Small intestine (tissue), 16 donors: Measurements from ENCODE around the gene TOR1AIP1. TPM values are rescaled to one million over a fixed set of nuclear protein-coding genes. Genes with fewer than 3 reads are reported as not detected.
"Not testable (repeated sequence)": the region's sequence is repeated elsewhere in the genome, so short reads cannot be mapped to it uniquely, and the experiment has no call there.

ENCODE experiments used
- DNase-seq, 2 donors: peaks; one replicate each; pipeline versions ENCODE4 v3.0.0 to v3.0.0-alpha.2; 2013
- FAIRE-seq: peaks from 2 replicates; lab custom pipeline; 2012; peaks lifted over from hg19 to GRCh38; lab: Jason Lieb, UNC
- H3K27ac ChIP-seq, 3 donors: one replicate each; pipeline ENCODE4 v1.5.1; 2013; ENCODE audit warnings: low read length in 2 of 3, mild to moderate bottlenecking in 2 of 3, control low read depth in 1 of 3, inconsistent platforms in 1 of 3, low read depth in 1 of 3, moderate library complexity in 1 of 3
- H3K27me3 ChIP-seq, 3 donors: one replicate each; pipeline ENCODE4 v1.6.1; 2013; ENCODE audit warnings: low read length in 3 of 3, inconsistent platforms in 1 of 3; ENCODE audit not compliant: control insufficient read depth in 3 of 3, insufficient read depth in 3 of 3
- H3K36me3 ChIP-seq, 3 donors: one replicate each; pipeline ENCODE4 v1.6.1; 2013; ENCODE audit warnings: low read length in 3 of 3, inconsistent platforms in 1 of 3, low read depth in 1 of 3, mild to moderate bottlenecking in 1 of 3, moderate library complexity in 1 of 3; ENCODE audit not compliant: control insufficient read depth in 3 of 3, insufficient read depth in 2 of 3
- H3K4me1 ChIP-seq, 3 donors: one replicate each; pipeline ENCODE4 v1.6.1; 2013; ENCODE audit warnings: low read length in 2 of 3, inconsistent platforms in 1 of 3, low read depth in 1 of 3, mild to moderate bottlenecking in 1 of 3, moderate library complexity in 1 of 3; ENCODE audit not compliant: control insufficient read depth in 3 of 3, insufficient read depth in 2 of 3
- H3K4me3 ChIP-seq, 3 donors: one replicate each; pipeline ENCODE4 v1.5.1; 2013; ENCODE audit warnings: low read length in 3 of 3, control low read depth in 1 of 3, inconsistent platforms in 1 of 3, low read depth in 1 of 3, mild to moderate bottlenecking in 1 of 3, moderate library complexity in 1 of 3
- H3K9me3 ChIP-seq, 2 donors: one replicate each; pipeline ENCODE4 v1.6.1; 2013; ENCODE audit warnings: low read depth in 1 of 2, low read length in 1 of 2; ENCODE audit not compliant: control insufficient read depth in 2 of 2, insufficient read depth in 1 of 2
- WGBS, 3 donors: extraction: QIAGEN DNeasy Blood & Tissue Kit; methylation state at CpG; one replicate each; pipeline ENCODE4 v1.1.7; 2013; 5-methylcytosine and 5-hydroxymethylcytosine counted together
- long read RNA-seq, 10 donors: transcript quantifications; one replicate each; lab custom pipeline, GENCODE V29; 2026
- polyA plus RNA-seq, 4 donors: library from polyadenylated mRNA; stranded (reverse) in 3 of 4; unstranded in 1 of 4; fragments of 200-250 nt in 3 of 4; fragments of 120-200 nt in 1 of 4; gene quantifications; one replicate each; pipeline versions ENCODE4 v1.2.1 to v1.2.3, GENCODE V29; 2013
- donor health status: healthy with polysubstance abuse.
- donor health status: control.
- donor health status: control.
- donor health status: Bipolar disorder and iron deficiency.
- donor health status: healthy.

Gene TOR1AIP1
- 10 to 100 TPM in 2 of 4 donors, 1 to 10 TPM in 2; 5.8 to 24.6 (median 11.5) TPM for polyA plus RNA-seq
- long read RNA-seq, donor 1: 0 reads
- long read RNA-seq, donor 2, full-length matches to known transcripts: 2 of 2 reads
- long read RNA-seq, donor 2, partial matches to known transcripts: 0 of 2 reads
- long read RNA-seq, donor 2, other reads (novel, unspliced or antisense): 0 of 2 reads
- long read RNA-seq, donor 3, partial matches to known transcripts: 0 of 1 reads
- long read RNA-seq, donor 3, other reads (novel, unspliced or antisense): 0 of 1 reads
- long read RNA-seq, donor 4: 0 reads
- long read RNA-seq, donor 5, full-length matches to known transcripts: 3 of 3 reads
- long read RNA-seq, donor 5, partial matches to known transcripts: 0 of 3 reads
- long read RNA-seq, donor 5, other reads (novel, unspliced or antisense): 0 of 3 reads
- long read RNA-seq, donor 6, full-length matches to known transcripts: 3 of 3 reads
- long read RNA-seq, donor 6, partial matches to known transcripts: 0 of 3 reads
- long read RNA-seq, donor 6, other reads (novel, unspliced or antisense): 0 of 3 reads
- long read RNA-seq, donor 7: 0 reads
- long read RNA-seq, donor 8, full-length matches to known transcripts: 1 of 1 reads
- long read RNA-seq, donor 8, partial matches to known transcripts: 0 of 1 reads
- long read RNA-seq, donor 8, other reads (novel, unspliced or antisense): 0 of 1 reads
- long read RNA-seq, donor 9, full-length matches to known transcripts: 2 of 2 reads
- long read RNA-seq, donor 9, partial matches to known transcripts: 0 of 2 reads
- long read RNA-seq, donor 9, other reads (novel, unspliced or antisense): 0 of 2 reads
- long read RNA-seq, donor 10, full-length matches to known transcripts: 6 of 6 reads
- long read RNA-seq, donor 10, partial matches to known transcripts: 0 of 6 reads
- long read RNA-seq, donor 10, other reads (novel, unspliced or antisense): 0 of 6 reads

- Histone ChIP-seq H3K27ac (peak within 1 kb of the TSS; percentile 93 to 100 (median 99)), H3K4me1 (peaks cover 0 to 4% (median 0%) of the 10 kb centered on the region in 3 donors), H3K4me3 (peak within 1 kb of the TSS; percentile 92 to 100 (median 92)), H3K27me3 (no peaks in the 10 kb centered on the region), H3K9me3 (no peaks in the 10 kb centered on the region), H3K36me3 (peaks cover 0 to 4% (median 2%) of the 10 kb centered on the region in 3 donors)
- peak; percentile 96 to 99 for DNase-seq
- WGBS, 3 donors: 0% methylated on average over 72 of the region's 72 CpGs
- no peak for FAIRE-seq
Observed at GRCh38 chr1:179882253-179883039, at the start of gene TOR1AIP1. TOR1AIP1 (plus strand) TSS chr1:179882285; CDS start chr1:179882503, 218 bp downstream.

GRCh38 chr1:179836686-179837445, 45.2 kb upstream of the TOR1AIP1 start:
- H3K4me3 ChIP-seq, H3K4me1 ChIP-seq, H3K27ac ChIP-seq, FAIRE-seq, DNase-seq, H3K9me3 ChIP-seq, H3K27me3 ChIP-seq: not testable (repeated sequence)
- H3K36me3 ChIP-seq: peaks cover 0 to 23% (median 6%) of the 10 kb centered on the region in 3 donors
- WGBS, 3 donors: 96 to 98% (median 97%) methylated on average over 27 to 38 of the region's 38 CpGs

DNA sequence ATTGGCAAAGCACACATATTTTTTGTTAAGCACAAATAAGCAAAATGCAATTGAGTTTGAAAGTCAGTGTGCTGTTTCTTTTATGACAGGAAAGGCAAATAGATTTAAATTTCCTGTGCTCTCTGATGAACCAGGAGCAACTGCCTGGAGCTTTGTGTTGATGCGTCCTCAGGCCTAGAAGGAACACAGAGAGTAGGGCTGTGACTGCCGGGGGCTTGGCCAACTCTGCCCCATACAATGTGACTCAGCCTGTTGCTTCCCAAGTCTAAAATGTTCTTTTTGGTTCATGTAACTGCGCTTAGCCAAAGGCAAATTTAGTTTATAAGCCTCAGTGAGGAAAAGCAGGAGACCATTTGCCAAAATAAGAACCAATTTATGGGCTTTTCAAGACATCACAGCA, 42.0 kb upstream of the TOR1AIP1 start:
- Histone ChIP-seq H3K4me3 (no peak overlapping the region), H3K4me1 (no peaks in the 10 kb centered on the region), H3K27ac (no peak overlapping the region), H3K36me3 (peaks cover 0 to 30% (median 6%) of the 10 kb centered on the region in 3 donors), H3K27me3 (no peaks in the 10 kb centered on the region), H3K9me3 (no peaks in the 10 kb centered on the region)
- DNase-seq (no peak), FAIRE-seq (no peak)
- 88 to 93% (median 92%) methylated on average over 3 of the region's 3 CpGs for WGBS, 3 donors

- H3K4me1 ChIP-seq: no peaks in the 10 kb centered on the region
- H3K36me3 ChIP-seq: peaks cover 8 to 33% (median 16%) of the 10 kb centered on the region in 3 donors
- 97 to 98% (median 98%) methylated on average over 3 of the region's 3 CpGs for WGBS, 3 donors
- H3K27ac ChIP-seq: no peak overlapping the region
- H3K9me3 ChIP-seq: no peaks in the 10 kb centered on the region
- DNase-seq (no peak), FAIRE-seq (no peak)
- no peak overlapping the region for H3K4me3 ChIP-seq
- no peaks in the 10 kb centered on the region for H3K27me3 ChIP-seq
Observed at GRCh38 chr1:179848233-179848632, 33.9 kb upstream of the TOR1AIP1 start.

DNA sequence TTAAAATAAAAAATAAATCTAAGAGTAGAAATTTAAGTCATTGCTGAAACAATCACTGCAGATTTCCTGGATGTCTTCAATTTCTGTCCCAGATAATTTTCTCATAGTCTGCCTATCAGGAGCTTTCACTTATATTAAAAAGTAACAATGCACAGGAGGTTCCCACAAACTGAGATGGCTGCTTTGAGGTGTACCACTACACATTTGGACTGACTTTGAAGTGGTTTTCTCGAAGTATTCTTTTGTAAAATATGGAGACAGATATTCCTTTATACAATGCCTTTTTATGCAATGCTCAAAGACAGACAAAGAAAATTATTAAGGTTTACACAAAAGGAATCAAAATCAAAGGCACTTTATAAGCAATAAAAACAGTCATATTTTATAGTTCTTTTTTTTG, 29.0 kb upstream of the TOR1AIP1 start:
- Histone ChIP-seq H3K36me3 (peaks cover 11 to 33% (median 11%) of the 10 kb centered on the region in 3 donors), H3K27ac (no peak overlapping the region), H3K4me1 (no peaks in the 10 kb centered on the region), H3K9me3 (no peaks in the 10 kb centered on the region), H3K4me3 (no peak overlapping the region), H3K27me3 (no peaks in the 10 kb centered on the region)
- 83 to 89% (median 85%) methylated on average over 1 of the region's 1 CpG for WGBS, 3 donors
- DNase-seq: no peak
- no peak for FAIRE-seq

DNA sequence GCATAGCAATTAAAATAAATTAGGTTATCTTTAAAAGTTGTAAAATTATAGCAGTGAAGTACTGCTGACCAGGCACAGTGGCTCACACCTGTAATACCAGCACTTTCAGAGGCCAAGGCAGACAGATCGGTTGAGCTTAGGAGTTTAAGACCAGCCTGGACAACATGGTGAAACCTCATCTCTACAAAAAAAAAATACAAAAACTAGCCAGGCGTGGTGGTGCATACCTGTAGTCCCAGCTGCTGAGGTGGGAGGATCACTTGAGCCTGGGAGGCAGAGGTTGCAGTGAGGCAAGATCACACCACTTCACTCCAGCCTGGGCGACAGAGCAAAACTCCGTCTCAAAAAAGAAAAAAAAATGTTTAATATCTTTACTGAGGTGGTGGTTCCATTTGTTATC, 26.3 kb upstream of the TOR1AIP1 start:
- not testable (repeated sequence) for H3K4me1 ChIP-seq, H3K27ac ChIP-seq, H3K4me3 ChIP-seq, DNase-seq, H3K9me3 ChIP-seq, FAIRE-seq, H3K27me3 ChIP-seq
- peaks cover 6 to 32% (median 17%) of the 10 kb centered on the region in 3 donors for H3K36me3 ChIP-seq
- WGBS, 3 donors: 92 to 96% (median 95%) methylated on average over 4 of the region's 4 CpGs

GRCh38 chr1:179856296-179856695, 25.8 kb upstream of the TOR1AIP1 start:
- FAIRE-seq (no peak), DNase-seq (no peak)
- 94 to 97% (median 96%) methylated on average over 2 of the region's 2 CpGs for WGBS, 3 donors
- no peaks in the 10 kb centered on the region for H3K9me3 ChIP-seq
- no peaks in the 10 kb centered on the region for H3K27me3 ChIP-seq
- H3K4me1 ChIP-seq: no peaks in the 10 kb centered on the region
- H3K27ac ChIP-seq: no peak overlapping the region
- H3K4me3 ChIP-seq: no peak overlapping the region
- H3K36me3 ChIP-seq: peaks cover 3 to 31% (median 15%) of the 10 kb centered on the region in 3 donors
